Liver (tissue), 9 donors: ENCODE data around the gene WDR44. TPM values are rescaled to one million over a fixed set of nuclear protein-coding genes. Genes with fewer than 3 reads are reported as not detected.
A peak's percentile ranks its signal among the peaks of the same experiment; 100 is the strongest.

Experiments used
- DNase-seq: peaks from one replicate; pipeline ENCODE4 v3.0.0-alpha.2; 2017; ENCODE audit warnings: low spot score
- H3K27ac ChIP-seq, 2 donors: one replicate each; pipeline ENCODE4 v1.7.0; 2013; ENCODE audit warnings: inconsistent platforms in 2 of 2, low read length in 2 of 2, control low read depth in 1 of 2, low read depth in 1 of 2, mild to moderate bottlenecking in 1 of 2
- H3K27me3 ChIP-seq, 4 donors: one replicate each; pipeline versions ENCODE4 v1.6.1 to v1.7.0; 2013; ENCODE audit warnings: low read length in 3 of 4, inconsistent platforms in 1 of 4, mild to moderate bottlenecking in 1 of 4, moderate library complexity in 1 of 4; ENCODE audit not compliant: control insufficient read depth in 4 of 4, insufficient read depth in 4 of 4
- H3K36me3 ChIP-seq, 4 donors: one replicate each; pipeline versions ENCODE4 v1.6.1 to v1.7.0; 2013; ENCODE audit warnings: low read length in 3 of 4, mild to moderate bottlenecking in 3 of 4, low read depth in 1 of 4, moderate library complexity in 1 of 4; ENCODE audit not compliant: control insufficient read depth in 4 of 4, insufficient read depth in 3 of 4
- H3K4me1 ChIP-seq, 4 donors: one replicate each; pipeline versions ENCODE4 v1.6.1 to v1.7.0; 2013; ENCODE audit warnings: low read length in 3 of 4, mild to moderate bottlenecking in 3 of 4, moderate library complexity in 1 of 4; ENCODE audit not compliant: control insufficient read depth in 4 of 4, insufficient read depth in 4 of 4
- H3K4me3 ChIP-seq, 3 donors: one replicate each; pipeline versions ENCODE4 v1.6.1 to v1.7.0; 2013; ENCODE audit warnings: low read length in 3 of 3, control low read depth in 1 of 3, low read depth in 1 of 3, mild to moderate bottlenecking in 1 of 3
- H3K9ac ChIP-seq, 2 donors: one replicate each; pipeline ENCODE4 v1.7.0; 2013; ENCODE audit warnings: low read length in 2 of 2, mild to moderate bottlenecking in 2 of 2, moderate library complexity in 2 of 2, control low read depth in 1 of 2, low read depth in 1 of 2
- H3K9me3 ChIP-seq, 4 donors: one replicate each; pipeline versions ENCODE4 v1.6.1 to v1.7.0; 2013; ENCODE audit warnings: low read length in 3 of 4; ENCODE audit not compliant: control insufficient read depth in 4 of 4
- ATF3 ChIP-seq: IDR thresholded peaks from 2 replicates; pipeline ENCODE4 v1.6.1; 2016; ENCODE audit warnings: antibody characterized with exemption
- EGR1 ChIP-seq, 2 donors: IDR thresholded peaks; 2 replicates each; pipeline ENCODE4 v1.6.1; 2016 to 2018; ENCODE audit warnings: antibody characterized with exemption in 2 of 2, low read depth in 2 of 2
- FOXA1 ChIP-seq: IDR thresholded peaks from 2 replicates; pipeline ENCODE4 v1.6.1; 2016; ENCODE audit warnings: antibody characterized with exemption
- FOXA2 ChIP-seq: IDR thresholded peaks from 2 replicates; pipeline ENCODE4 v1.6.1; 2016; ENCODE audit warnings: antibody characterized with exemption
- GABPA ChIP-seq, 2 donors: IDR thresholded peaks in 1 of 2; conservative IDR thresholded peaks in 1 of 2; 2 replicates each; pipeline ENCODE4 v1.6.1; 2016; ENCODE audit warnings: antibody characterized with exemption in 2 of 2, mild to moderate bottlenecking in 1 of 2, moderate library complexity in 1 of 2
- HNF4A ChIP-seq, 2 donors: conservative IDR thresholded peaks; 2 replicates each; pipeline ENCODE4 v1.6.1; 2016; ENCODE audit warnings: antibody characterized with exemption in 2 of 2, mild to moderate bottlenecking in 2 of 2
- HNF4G ChIP-seq: IDR thresholded peaks from 2 replicates; pipeline ENCODE4 v1.6.1; 2016; ENCODE audit warnings: antibody characterized with exemption
- JUND ChIP-seq, 2 donors: IDR thresholded peaks; 2 replicates each; pipeline ENCODE4 v1.6.1; 2016; ENCODE audit warnings: antibody characterized with exemption in 2 of 2
- MAX ChIP-seq: IDR thresholded peaks from 2 replicates; pipeline ENCODE4 v1.6.1; 2016; ENCODE audit warnings: antibody characterized with exemption
- NR2F2 ChIP-seq: IDR thresholded peaks from 2 replicates; pipeline ENCODE4 v1.6.1; 2016; ENCODE audit warnings: antibody characterized with exemption
- RAD21 ChIP-seq, 2 donors: IDR thresholded peaks; 2 replicates each; pipeline ENCODE4 v1.6.1; 2016; ENCODE audit warnings: antibody characterized with exemption in 2 of 2, mild to moderate bottlenecking in 2 of 2
- RXRA ChIP-seq, 2 donors: IDR thresholded peaks; 2 replicates each; pipeline ENCODE4 v1.6.1; 2017 to 2018; ENCODE audit warnings: antibody characterized with exemption in 2 of 2, mild to moderate bottlenecking in 1 of 2
- SP1 ChIP-seq: IDR thresholded peaks from 2 replicates; pipeline ENCODE4 v1.6.1; 2018; ENCODE audit warnings: antibody characterized with exemption, mild to moderate bottlenecking
- TAF1 ChIP-seq: conservative IDR thresholded peaks from 2 replicates; pipeline ENCODE4 v1.6.1; 2016; ENCODE audit warnings: antibody characterized with exemption, mild to moderate bottlenecking
- YY1 ChIP-seq: IDR thresholded peaks from 2 replicates; pipeline ENCODE4 v1.6.1; 2016; ENCODE audit warnings: antibody characterized with exemption, mild to moderate bottlenecking
- ZBTB33 ChIP-seq: IDR thresholded peaks from 2 replicates; pipeline ENCODE4 v1.6.1; 2016; ENCODE audit warnings: antibody characterized with exemption
- WGBS: extraction: QIAGEN DNeasy Blood & Tissue Kit; methylation state at CpG from one replicate; pipeline ENCODE4 v1.1.7; 2013; 5-methylcytosine and 5-hydroxymethylcytosine counted together
- polyA plus RNA-seq, 2 donors: library from polyadenylated mRNA; stranded (reverse) in 1 of 2; unstranded in 1 of 2; fragments of 200-250 nt in 1 of 2; fragments of >200 nt in 1 of 2; fragmentation: Nextera tagmentation in 1 of 2; extraction: Ambion mirVana in 1 of 2; gene quantifications; one replicate each; pipeline versions ENCODE4 v1.2.1 to v1.2.3, GENCODE V29; 2013 to 2015
- total RNA-seq, 2 donors: library from RNA; depleted of rRNA; stranded (reverse); fragments of >200 nt; gene quantifications; one replicate each; pipeline ENCODE4 v1.2.3, GENCODE V29; 2014
- TF ChIP-seq, protein P1 (sequence below): fragments of 150-350 bp; IDR thresholded peaks from 2 replicates; pipeline ENCODE4 v1.5.1; 2017; ENCODE audit warnings: improper control_type of control experiment, low read depth, low read length; ENCODE audit not compliant: missing input control
- TF ChIP-seq, protein P2 (sequence below): IDR thresholded peaks from 2 replicates; pipeline ENCODE4 v1.6.1; 2016; ENCODE audit warnings: antibody characterized with exemption, mild to moderate bottlenecking
- donor health status: healthy.
- donor health status: healthy.
- donor health status: healthy.
- donor health status: healthy.
- donor health status: healthy.

Gene WDR44
- total and polyA plus RNA-seq, 4 donors: 3.9 to 7.5 (median 5.5) TPM

DNA sequence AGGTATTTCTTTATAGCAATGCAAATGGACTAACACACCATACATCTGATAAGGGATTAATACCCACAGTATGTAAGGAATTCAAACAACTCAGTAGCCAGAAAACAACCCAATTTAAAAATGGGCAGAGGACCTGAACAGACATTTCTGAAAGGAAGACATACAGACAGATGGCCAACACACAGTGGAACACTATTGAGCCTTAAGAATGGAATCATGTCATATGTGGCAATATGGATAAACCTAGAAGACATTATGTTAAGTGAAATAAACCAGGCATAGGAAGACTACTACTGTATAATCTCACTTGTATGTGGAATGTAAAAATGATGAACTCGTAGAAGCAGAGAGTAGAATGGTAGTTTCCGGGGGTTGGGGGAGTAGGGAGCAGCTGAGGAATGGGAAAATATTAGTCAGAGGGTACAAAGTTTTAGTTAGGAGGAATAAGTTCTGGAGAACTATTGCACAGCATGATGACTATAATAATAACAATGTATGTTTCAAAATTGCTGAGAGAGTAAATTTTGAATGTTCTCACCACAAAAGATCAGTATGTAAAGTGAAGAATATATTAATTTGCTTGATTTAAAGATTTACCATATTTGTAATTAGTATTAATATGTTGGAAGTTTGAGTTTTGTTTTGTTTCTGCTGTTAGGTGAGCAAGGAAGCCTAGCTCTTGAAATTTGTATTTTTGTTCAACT is 25.2 kb downstream of the WDR44 start:
- no peaks in the 10 kb centered on the region for H3K36me3 ChIP-seq
- H3K4me1 ChIP-seq: peaks cover 3 to 4% (median 3%) of the 10 kb centered on the region in 4 donors
- H3K9me3 ChIP-seq: no peaks in the 10 kb centered on the region
- H3K9ac ChIP-seq: no peak overlapping the region
- 100% methylated on average over 2 of the region's 2 CpGs for WGBS
- H3K27me3 ChIP-seq: no peaks in the 10 kb centered on the region
- no peak for TF ChIP-seq HNF4A (conservative IDR thresholded peaks at IDR 0.05)
- peak in 1 of 2 donors; percentile 6 for TF ChIP-seq JUND (IDR thresholded peaks at IDR 0.05)
- H3K27ac ChIP-seq: no peak overlapping the region
- no peak for DNase-seq
- H3K4me3 ChIP-seq: no peak overlapping the region

- TF ChIP-seq GABPA (IDR thresholded peaks at IDR 0.05 in 1 of 2, conservative IDR thresholded peaks at IDR 0.05 in 1 of 2) (no peak), YY1 (no peak), FOXA1 (no peak), FOXA2 (peak; percentile 28), TAF1 (no peak), HNF4G (no peak), HNF4A (conservative IDR thresholded peaks at IDR 0.05) (peak; percentile 45 to 49), SP1 (no peak), RXRA (IDR thresholded peaks at IDR 0.05) (peak; percentile 34 to 37), RAD21 (IDR thresholded peaks at IDR 0.05) (peak in 1 of 2 donors; percentile 21), ZBTB33 (no peak), MAX (no peak), ATF3 (no peak), NR2F2 (no peak), EGR1 (IDR thresholded peaks at IDR 0.05; ENCODE audit: low read depth in 2 of 2) (no peak), JUND (IDR thresholded peaks at IDR 0.05) (peak in 1 of 2 donors; percentile 11)
- TF ChIP-seq, protein P1, sequence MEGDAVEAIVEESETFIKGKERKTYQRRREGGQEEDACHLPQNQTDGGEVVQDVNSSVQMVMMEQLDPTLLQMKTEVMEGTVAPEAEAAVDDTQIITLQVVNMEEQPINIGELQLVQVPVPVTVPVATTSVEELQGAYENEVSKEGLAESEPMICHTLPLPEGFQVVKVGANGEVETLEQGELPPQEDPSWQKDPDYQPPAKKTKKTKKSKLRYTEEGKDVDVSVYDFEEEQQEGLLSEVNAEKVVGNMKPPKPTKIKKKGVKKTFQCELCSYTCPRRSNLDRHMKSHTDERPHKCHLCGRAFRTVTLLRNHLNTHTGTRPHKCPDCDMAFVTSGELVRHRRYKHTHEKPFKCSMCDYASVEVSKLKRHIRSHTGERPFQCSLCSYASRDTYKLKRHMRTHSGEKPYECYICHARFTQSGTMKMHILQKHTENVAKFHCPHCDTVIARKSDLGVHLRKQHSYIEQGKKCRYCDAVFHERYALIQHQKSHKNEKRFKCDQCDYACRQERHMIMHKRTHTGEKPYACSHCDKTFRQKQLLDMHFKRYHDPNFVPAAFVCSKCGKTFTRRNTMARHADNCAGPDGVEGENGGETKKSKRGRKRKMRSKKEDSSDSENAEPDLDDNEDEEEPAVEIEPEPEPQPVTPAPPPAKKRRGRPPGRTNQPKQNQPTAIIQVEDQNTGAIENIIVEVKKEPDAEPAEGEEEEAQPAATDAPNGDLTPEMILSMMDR: no peak
- TF ChIP-seq, protein P2, sequence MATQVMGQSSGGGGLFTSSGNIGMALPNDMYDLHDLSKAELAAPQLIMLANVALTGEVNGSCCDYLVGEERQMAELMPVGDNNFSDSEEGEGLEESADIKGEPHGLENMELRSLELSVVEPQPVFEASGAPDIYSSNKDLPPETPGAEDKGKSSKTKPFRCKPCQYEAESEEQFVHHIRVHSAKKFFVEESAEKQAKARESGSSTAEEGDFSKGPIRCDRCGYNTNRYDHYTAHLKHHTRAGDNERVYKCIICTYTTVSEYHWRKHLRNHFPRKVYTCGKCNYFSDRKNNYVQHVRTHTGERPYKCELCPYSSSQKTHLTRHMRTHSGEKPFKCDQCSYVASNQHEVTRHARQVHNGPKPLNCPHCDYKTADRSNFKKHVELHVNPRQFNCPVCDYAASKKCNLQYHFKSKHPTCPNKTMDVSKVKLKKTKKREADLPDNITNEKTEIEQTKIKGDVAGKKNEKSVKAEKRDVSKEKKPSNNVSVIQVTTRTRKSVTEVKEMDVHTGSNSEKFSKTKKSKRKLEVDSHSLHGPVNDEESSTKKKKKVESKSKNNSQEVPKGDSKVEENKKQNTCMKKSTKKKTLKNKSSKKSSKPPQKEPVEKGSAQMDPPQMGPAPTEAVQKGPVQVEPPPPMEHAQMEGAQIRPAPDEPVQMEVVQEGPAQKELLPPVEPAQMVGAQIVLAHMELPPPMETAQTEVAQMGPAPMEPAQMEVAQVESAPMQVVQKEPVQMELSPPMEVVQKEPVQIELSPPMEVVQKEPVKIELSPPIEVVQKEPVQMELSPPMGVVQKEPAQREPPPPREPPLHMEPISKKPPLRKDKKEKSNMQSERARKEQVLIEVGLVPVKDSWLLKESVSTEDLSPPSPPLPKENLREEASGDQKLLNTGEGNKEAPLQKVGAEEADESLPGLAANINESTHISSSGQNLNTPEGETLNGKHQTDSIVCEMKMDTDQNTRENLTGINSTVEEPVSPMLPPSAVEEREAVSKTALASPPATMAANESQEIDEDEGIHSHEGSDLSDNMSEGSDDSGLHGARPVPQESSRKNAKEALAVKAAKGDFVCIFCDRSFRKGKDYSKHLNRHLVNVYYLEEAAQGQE: no peak
- WGBS: 42% methylated on average over 2 of the region's 2 CpGs
- no peak overlapping the region for H3K4me3 ChIP-seq
- H3K27me3 ChIP-seq: no peaks in the 10 kb centered on the region
- no peak for DNase-seq
- peaks cover 3 to 4% (median 3%) of the 10 kb centered on the region in 4 donors for H3K4me1 ChIP-seq
- H3K9me3 ChIP-seq: no peaks in the 10 kb centered on the region
- H3K9ac ChIP-seq: no peak overlapping the region
- H3K36me3 ChIP-seq: no peaks in the 10 kb centered on the region
- H3K27ac ChIP-seq: no peak overlapping the region
Measured at GRCh38 chrX:118373538-118373937, 27.6 kb downstream of the WDR44 start.
